SK-N-SH (cell line): ENCODE data around the gene PNPLA2. TPM values are rescaled to one million over a fixed set of nuclear protein-coding genes. Genes with fewer than 3 reads are reported as not detected.

Source experiments
- CTCF ChIA-PET: fragments of 300-600, 350-600 bp; formaldehyde crosslinking; extraction: SDS; loops from one replicate; lab custom pipeline; 2021; lab: Yijun Ruan, JAX
- POLR2A ChIA-PET: fragments of 350-600 bp; sonication (Branson Sonifier 250); formaldehyde crosslinking; extraction: SDS; loops from one replicate; lab custom pipeline; 2020; ENCODE audit warnings: antibody characterized with exemption, inconsistent platforms; lab: Yijun Ruan, JAX
- DNase-seq: peaks from one replicate; pipeline ENCODE4 v3.0.0; 2012
- H2AFZ ChIP-seq: fragments of 200-600 bp; sonication (generic); 2 replicates; pipeline ENCODE4 v1.8.1; 2016; ENCODE audit warnings: antibody characterized with exemption, mild to moderate bottlenecking, low read depth
- H3F3A ChIP-seq: fragments of 200-600 bp; sonication (generic); replicated peaks from 2 replicates; pipeline ENCODE3; 2016; ENCODE audit warnings: antibody characterized with exemption, mild to moderate bottlenecking; ENCODE audit not compliant: insufficient read depth
- H3K27ac ChIP-seq, 2 experiments: fragments of 200-500 bp in 1 of 2; fragments of 200-600 bp in 1 of 2; sonication (Bioruptor generic) in 1 of 2; sonication (generic), shearing (Covaris generic) in 1 of 2; 2 replicates each; pipeline versions ENCODE4 v1.5.1 to v1.6.1; 2014 to 2016; ENCODE audit warnings: low read depth in 2 of 2, inconsistent platforms in 1 of 2, low read length in 1 of 2, mild to moderate bottlenecking in 1 of 2, mixed read lengths in 1 of 2
- H3K27me3 ChIP-seq: fragments of 200-600 bp; sonication (generic), shearing (Covaris generic); 2 replicates; pipeline ENCODE4 v1.6.1; 2016; ENCODE audit warnings: mixed run types; ENCODE audit not compliant: insufficient read depth
- H3K36me3 ChIP-seq, 2 experiments: fragments of 200-500 bp in 1 of 2; fragments of 200-600 bp in 1 of 2; sonication (Bioruptor generic) in 1 of 2; sonication (generic) in 1 of 2; replicated peaks in 1 of 2; 2 replicates each; pipeline versions ENCODE3 to v1.5.1; 2014 to 2016; ENCODE audit warnings: low read length in 1 of 2, mild to moderate bottlenecking in 1 of 2; ENCODE audit not compliant: insufficient read depth in 2 of 2, control insufficient read depth in 1 of 2
- H3K4me1 ChIP-seq, 2 experiments: fragments of 200-500 bp in 1 of 2; fragments of 200-600 bp in 1 of 2; sonication (Bioruptor generic) in 1 of 2; sonication (generic), shearing (Covaris generic) in 1 of 2; 2 replicates each; pipeline versions ENCODE4 v1.5.1 to v1.6.1; 2014 to 2016; ENCODE audit warnings: low read depth in 1 of 2, low read length in 1 of 2, mixed run types in 1 of 2; ENCODE audit not compliant: insufficient read depth in 2 of 2, control insufficient read depth in 1 of 2
- H3K4me2 ChIP-seq: fragments of 200-600 bp; sonication (generic), shearing (Covaris generic); 2 replicates; pipeline ENCODE4 v1.6.1; 2017; ENCODE audit warnings: mixed run types
- H3K4me3 ChIP-seq, 2 experiments: fragments of 200-500 bp in 1 of 2; fragments of 200-600 bp in 1 of 2; sonication (Bioruptor generic) in 1 of 2; sonication (generic), shearing (Covaris generic) in 1 of 2; 2 replicates each; pipeline versions ENCODE4 v1.5.1 to v1.8.1; 2014 to 2016; ENCODE audit warnings: low read depth in 2 of 2, inconsistent platforms in 1 of 2, low read length in 1 of 2, mild to moderate bottlenecking in 1 of 2, mixed read lengths in 1 of 2, moderate library complexity in 1 of 2
- H3K79me2 ChIP-seq: fragments of 200-600 bp; sonication (generic); 2 replicates; pipeline ENCODE4 v1.8.1; 2017; ENCODE audit warnings: mild to moderate bottlenecking; ENCODE audit not compliant: insufficient read depth
- H3K9ac ChIP-seq: fragments of 200-600 bp; sonication (generic); 2 replicates; pipeline ENCODE4 v1.6.1; 2017; ENCODE audit warnings: mixed run types
- H3K9me2 ChIP-seq: fragments of 200-600 bp; sonication (generic); 2 replicates; pipeline ENCODE4 v1.6.1; 2017; ENCODE audit warnings: mixed run types
- H3K9me3 ChIP-seq: fragments of 200-600 bp; sonication (generic); 2 replicates; pipeline ENCODE4 v1.6.1; 2017; ENCODE audit warnings: mixed run types, mild to moderate bottlenecking, moderate library complexity
- H4K20me1 ChIP-seq: fragments of 200-600 bp; sonication (generic); 2 replicates; pipeline ENCODE4 v1.6.1; 2017; ENCODE audit warnings: mild to moderate bottlenecking, mixed run types; ENCODE audit not compliant: insufficient read depth
- CTCF ChIP-seq: fragments of 200-600 bp; sonication (generic); IDR thresholded peaks from 2 replicates; pipeline ENCODE4 v1.6.1; 2017; ENCODE audit warnings: antibody characterized with exemption, mild to moderate bottlenecking, moderate library complexity
- FOSL2 ChIP-seq: IDR thresholded peaks from 2 replicates; pipeline ENCODE4 v1.4.0; 2012; ENCODE audit warnings: low read depth, mild to moderate bottlenecking, moderate library complexity, borderline replicate concordance
- FOXJ3 ChIP-seq: sonication (generic); formaldehyde crosslinking; IDR thresholded peaks from 2 replicates; pipeline ENCODE4 v1.5.1; 2020; ENCODE audit warnings: mild to moderate bottlenecking, missing genetic modification reagents
- FOXM1 ChIP-seq: IDR thresholded peaks from 2 replicates; pipeline ENCODE4 v1.4.0; 2012; ENCODE audit warnings: low read depth, mild to moderate bottlenecking
- MEF2A ChIP-seq: IDR thresholded peaks from 2 replicates; pipeline ENCODE4 v1.4.0; 2012; ENCODE audit warnings: low read depth, borderline replicate concordance
- NFIC ChIP-seq: IDR thresholded peaks from 2 replicates; pipeline ENCODE4 v1.4.0; 2012; ENCODE audit warnings: borderline replicate concordance
- POLR2AphosphoS5 ChIP-seq: IDR thresholded peaks from 2 replicates; pipeline ENCODE4 v1.6.1; 2012; ENCODE audit warnings: low read depth, low read length
- RAD21 ChIP-seq: IDR thresholded peaks from 2 replicates; pipeline ENCODE4 v1.6.1; 2012; ENCODE audit warnings: mild to moderate bottlenecking, low read length
- RCOR1 ChIP-seq: fragments of 150-350 bp; IDR thresholded peaks from 2 replicates; pipeline ENCODE4 v1.6.1; 2017; ENCODE audit warnings: antibody characterized with exemption, low read length
- RXRA ChIP-seq: IDR thresholded peaks from 2 replicates; pipeline ENCODE4 v1.4.0; 2012; ENCODE audit warnings: low read depth, mild to moderate bottlenecking, borderline replicate concordance
- SIN3A ChIP-seq: IDR thresholded peaks from 2 replicates; pipeline ENCODE4 v1.6.1; 2012; ENCODE audit warnings: low read depth, mild to moderate bottlenecking, low read length, moderate library complexity, borderline replicate concordance
- USF1 ChIP-seq: IDR thresholded peaks from 2 replicates; pipeline ENCODE4 v1.4.0; 2012; ENCODE audit warnings: low read depth, borderline replicate concordance
- YY1 ChIP-seq: IDR thresholded peaks from 2 replicates; pipeline ENCODE4 v1.4.0; 2012; ENCODE audit warnings: low read depth, mild to moderate bottlenecking
- whole genome bisulfite sequencing: methylation state at CpG from one replicate; pipeline ENCODE4 v1.1.6; 2017; ENCODE audit warnings: low lambda C conversion rate; 5-methylcytosine and 5-hydroxymethylcytosine counted together
- polyA plus RNA-seq, 3 experiments: library from polyadenylated mRNA; depleted of rRNA; stranded (reverse); fragments of >200 nt; gene quantifications; 2 replicates each; pipeline ENCODE4 v1.2.3, GENCODE V29; 2012

Gene PNPLA2
- polyA plus RNA-seq, 1 of the 3 experiments (the other 2 are of a cell fraction) = 60.3 TPM

DNA sequence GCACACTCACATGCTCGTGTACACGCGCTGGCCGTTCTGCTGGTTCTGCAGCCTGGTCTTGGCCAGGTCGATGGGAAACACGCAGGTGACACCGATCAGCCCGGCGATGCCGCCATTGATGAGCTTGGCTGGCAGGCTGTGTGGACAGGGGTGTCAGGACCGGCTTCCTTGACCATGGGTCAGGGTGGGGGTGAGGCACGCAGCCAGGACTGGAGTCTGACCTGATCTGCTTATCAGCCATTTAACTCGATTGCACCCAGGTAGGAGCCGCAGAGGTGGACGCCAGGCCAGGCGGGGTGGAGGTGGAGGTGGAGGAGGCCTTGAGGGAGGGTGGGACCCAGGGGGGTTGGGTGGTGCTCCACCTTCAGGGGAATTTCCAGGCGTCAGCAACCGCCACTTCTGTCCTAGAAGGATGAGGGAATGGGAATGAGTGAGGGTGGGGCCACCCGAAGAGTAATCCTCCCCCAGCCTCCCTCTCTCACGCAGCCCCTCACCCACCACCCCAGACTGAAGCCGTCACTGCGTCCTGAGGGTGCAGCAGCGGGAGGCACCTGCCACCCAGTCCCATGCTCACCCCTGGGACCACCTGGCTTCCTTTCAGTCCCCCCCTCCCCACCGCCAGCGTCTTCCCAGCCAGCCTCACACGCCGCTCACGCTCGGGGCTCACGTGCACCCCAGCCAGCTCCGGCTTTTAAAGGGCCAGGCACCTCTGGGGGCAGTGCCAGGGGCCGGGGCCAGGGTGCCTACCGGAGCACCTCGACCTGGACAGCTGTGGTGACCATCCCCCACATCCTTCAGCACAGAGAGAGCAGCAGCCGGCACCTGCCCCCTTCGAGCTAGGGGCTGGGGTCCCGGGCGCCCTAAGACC, 23.7 kb upstream of the PNPLA2 start:
- peak overlapping the region; percentile 60 to 90; a peak in 2 of 4 replicates for H3K4me3 ChIP-seq
- CTCF ChIA-PET = interaction anchor here (0.8 to 6.3 kb wide), 4 partner anchors 11 to 157 kb away, joined by 3 to 43 read pairs (median 6); no protein-coding TSS in a partner anchor
- H4K20me1 ChIP-seq = no peaks in the 10 kb centered on the region

More for the DNA sequence above, 23.7 kb upstream of the PNPLA2 start:
- Histone ChIP-seq H3K27ac (no peak overlapping the region; a peak in 1 of 4 replicates), H3K27me3 (no peaks in the 10 kb centered on the region), H3F3A (peaks cover 18% of the 10 kb centered on the region), H3K4me1 (peaks cover 8 to 40% of the 10 kb centered on the region in 2 experiments; a peak in 2 of 4 replicates), H3K9me3 (no peaks in the 10 kb centered on the region), H3K4me2 (peak overlapping the region; percentile 100), H3K9ac (peak overlapping the region; percentile 76), H3K36me3 (peaks cover 0 to 37% of the 10 kb centered on the region in 2 experiments), H2AFZ (no peak overlapping the region), H3K79me2 (peaks cover 20% of the 10 kb centered on the region), H3K9me2 (no peaks in the 10 kb centered on the region)
- POLR2A ChIA-PET = interaction anchor here (2.5 kb wide), 1 partner anchor 9 kb away, joined by 8 read pairs; no protein-coding TSS in a partner anchor
- TF ChIP-seq FOXM1 (no peak), RXRA (no peak), CTCF (no peak), POLR2AphosphoS5 (no peak), FOSL2 (no peak), USF1 (no peak), FOXJ3 (no peak), RCOR1 (no peak), MEF2A (no peak), SIN3A (no peak), RAD21 (no peak), YY1 (no peak), NFIC (no peak)
- WGBS = 92% methylated on average over 25 of the region's 38 CpGs
- no peak for DNase-seq
